GM18505 (cell line): ENCODE measurements around the gene ANKS1A.

Experiments
- ATAC-seq: cut with Tn5 transposase; IDR thresholded peaks from one replicate; pipeline ENCODE4 v1.9.1; 2021; ENCODE audit not compliant: unreplicated experiment
- POLR2A ChIP-seq: IDR thresholded peaks from 4 replicates; pipeline ENCODE4 v1.6.1; 2011; ENCODE audit warnings: borderline replicate concordance; ENCODE audit not compliant: insufficient read depth, insufficient read length; ENCODE audit errors: extremely low read depth

Gene ANKS1A

DNA sequence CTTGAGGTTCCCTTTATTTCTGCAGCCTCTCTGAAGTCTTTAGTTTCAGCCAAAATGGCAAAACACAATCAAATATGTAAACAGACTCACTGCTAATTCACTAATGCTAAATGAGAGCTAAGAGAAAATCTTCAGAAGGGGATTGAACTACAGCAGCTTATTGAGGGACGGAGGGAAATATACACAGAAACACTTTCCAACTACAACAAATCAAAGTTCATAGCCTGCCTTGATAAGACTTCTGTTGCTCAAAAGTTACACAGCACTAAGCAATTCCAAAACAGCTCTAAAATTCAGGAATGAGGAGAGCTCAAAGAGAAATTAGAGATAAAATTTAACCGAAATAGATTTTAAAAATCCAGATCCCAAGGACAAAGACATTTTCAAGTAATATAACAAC lies 250.4 kb downstream of the ANKS1A start:
- no peak for TF ChIP-seq POLR2A
- ATAC-seq: no peak

DNA sequence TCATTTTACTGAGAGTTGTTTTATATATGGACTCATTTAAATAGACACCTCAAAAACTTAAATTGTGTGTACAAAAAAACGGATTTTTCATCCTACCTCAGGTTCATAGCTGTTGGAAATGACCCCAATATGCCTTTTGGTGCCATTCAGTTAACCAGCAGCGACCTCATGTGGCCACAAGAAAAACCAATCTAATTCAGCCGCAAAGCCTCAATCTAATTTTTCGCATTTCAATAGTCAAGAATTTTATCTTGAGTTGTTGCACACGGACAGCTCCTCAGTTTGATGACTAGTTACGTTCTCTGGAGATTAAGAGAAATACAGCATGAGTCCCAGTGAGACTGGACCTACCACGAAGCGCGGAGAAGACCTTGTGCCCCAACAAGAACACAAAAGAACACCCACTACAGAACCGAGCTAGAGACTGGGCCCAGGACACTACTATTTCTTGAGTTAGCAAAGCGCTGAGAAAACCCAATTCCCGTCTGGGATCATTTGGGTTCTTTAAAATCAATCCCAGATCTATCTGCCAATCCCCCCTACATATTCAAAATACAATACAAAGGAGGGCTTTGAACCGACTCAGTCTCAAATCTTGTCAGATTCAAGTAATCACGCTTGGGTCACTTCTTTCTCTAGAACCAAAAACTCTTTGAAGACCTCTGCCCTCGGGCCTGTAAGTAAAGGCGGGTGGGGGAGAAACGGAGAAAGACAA lies 251.0 kb downstream of the ANKS1A start:
- ATAC-seq: no peak
- no peak for TF ChIP-seq POLR2A

DNA sequence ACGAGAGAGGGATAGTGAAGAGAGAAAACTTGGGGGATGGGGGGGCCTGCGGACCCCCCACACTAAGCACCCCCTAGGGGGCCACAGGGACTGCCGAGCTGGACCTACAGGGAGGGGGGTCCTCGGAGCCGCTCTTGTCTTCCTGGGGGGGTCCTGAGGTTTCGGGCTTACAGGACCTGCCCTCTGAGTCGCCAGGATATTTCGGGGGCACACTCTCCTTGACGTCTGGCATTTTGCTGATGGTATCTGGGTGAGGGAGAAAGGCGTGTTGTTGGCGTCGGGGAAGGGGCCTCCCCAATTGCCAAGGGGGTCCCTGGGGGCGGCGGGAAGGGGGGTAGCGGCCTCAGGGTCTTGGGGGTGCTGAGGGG lies 251.6 kb downstream of the ANKS1A start:
- no peak for TF ChIP-seq POLR2A
- no peak for ATAC-seq
